ENCODE results near the gene TRIM62. TPM values are rescaled to one million over a fixed set of nuclear protein-coding genes. Genes with fewer than 3 reads are reported as not detected.

Gene TRIM62
- total and polyA plus RNA-seq, 7 donors, result 4.0 to 14.2 (median 5.5) TPM

DNA sequence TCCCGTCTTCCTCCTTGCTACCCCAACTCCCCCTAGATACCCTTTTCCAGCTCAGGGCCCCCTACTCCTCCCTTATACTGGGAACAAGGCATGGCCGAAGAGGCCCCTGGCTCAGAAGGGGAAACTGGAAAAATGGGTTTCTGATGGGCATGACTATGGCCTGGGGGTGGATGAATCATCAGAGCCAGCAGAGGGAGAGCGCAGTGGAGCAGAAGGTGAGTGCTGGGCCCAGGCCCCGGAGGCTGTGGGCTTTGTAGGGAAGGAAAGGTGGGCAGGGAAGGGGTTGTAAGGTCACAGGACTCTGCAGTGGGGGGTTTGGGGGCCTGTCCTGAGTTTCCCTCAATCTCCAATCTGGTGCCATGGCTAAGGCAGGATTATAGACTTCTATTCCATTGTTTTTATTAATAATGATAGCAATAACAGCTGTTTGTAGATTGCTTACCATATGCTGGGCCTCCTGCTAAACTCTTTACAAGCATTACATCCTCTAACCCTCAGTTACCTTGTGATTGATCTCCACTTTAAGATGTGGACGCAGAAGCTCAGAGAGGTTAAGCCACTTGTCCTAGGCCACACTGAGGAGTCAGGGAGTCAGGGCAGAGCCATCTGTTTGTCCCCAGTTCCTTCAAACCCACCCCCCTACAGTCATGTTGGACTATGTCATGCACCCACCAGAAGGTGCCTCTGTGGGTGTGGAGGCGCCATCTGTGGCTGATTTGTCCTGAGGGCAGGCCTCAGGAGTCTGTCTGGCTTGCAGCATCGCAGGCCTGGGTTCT, 38.2 kb upstream of the TRIM62 start:
- Histone ChIP-seq H3K27me3 (ENCODE audit: insufficient read depth in 3 of 3, low read length in 2 of 3) (no peaks in the 10 kb centered on the region), H3K36me3 (ENCODE audit: insufficient read depth in 1 of 2, low read depth in 1 of 2) (no peaks in the 10 kb centered on the region), H3K9me3 (peaks cover 10% of the 10 kb centered on the region), H3K27ac (no peak overlapping the region), H3K4me1 (no peaks in the 10 kb centered on the region), H3K4me3 (no peak overlapping the region)
- DNase-seq, result no peak
- no peak for ATAC-seq
- 82 to 86% (median 85%) methylated on average over 7 of the region's 7 CpGs for WGBS, 3 donors
- intact Hi-C loops (cut with DNase I), result loop anchor here (2.0 to 10.0 kb wide), 6 partner anchors 75 to 395 kb away; no protein-coding TSS in a partner anchor
- TF ChIP-seq, protein P1, sequence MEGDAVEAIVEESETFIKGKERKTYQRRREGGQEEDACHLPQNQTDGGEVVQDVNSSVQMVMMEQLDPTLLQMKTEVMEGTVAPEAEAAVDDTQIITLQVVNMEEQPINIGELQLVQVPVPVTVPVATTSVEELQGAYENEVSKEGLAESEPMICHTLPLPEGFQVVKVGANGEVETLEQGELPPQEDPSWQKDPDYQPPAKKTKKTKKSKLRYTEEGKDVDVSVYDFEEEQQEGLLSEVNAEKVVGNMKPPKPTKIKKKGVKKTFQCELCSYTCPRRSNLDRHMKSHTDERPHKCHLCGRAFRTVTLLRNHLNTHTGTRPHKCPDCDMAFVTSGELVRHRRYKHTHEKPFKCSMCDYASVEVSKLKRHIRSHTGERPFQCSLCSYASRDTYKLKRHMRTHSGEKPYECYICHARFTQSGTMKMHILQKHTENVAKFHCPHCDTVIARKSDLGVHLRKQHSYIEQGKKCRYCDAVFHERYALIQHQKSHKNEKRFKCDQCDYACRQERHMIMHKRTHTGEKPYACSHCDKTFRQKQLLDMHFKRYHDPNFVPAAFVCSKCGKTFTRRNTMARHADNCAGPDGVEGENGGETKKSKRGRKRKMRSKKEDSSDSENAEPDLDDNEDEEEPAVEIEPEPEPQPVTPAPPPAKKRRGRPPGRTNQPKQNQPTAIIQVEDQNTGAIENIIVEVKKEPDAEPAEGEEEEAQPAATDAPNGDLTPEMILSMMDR (IDR thresholded peaks at IDR 0.05), result no peak

DNA sequence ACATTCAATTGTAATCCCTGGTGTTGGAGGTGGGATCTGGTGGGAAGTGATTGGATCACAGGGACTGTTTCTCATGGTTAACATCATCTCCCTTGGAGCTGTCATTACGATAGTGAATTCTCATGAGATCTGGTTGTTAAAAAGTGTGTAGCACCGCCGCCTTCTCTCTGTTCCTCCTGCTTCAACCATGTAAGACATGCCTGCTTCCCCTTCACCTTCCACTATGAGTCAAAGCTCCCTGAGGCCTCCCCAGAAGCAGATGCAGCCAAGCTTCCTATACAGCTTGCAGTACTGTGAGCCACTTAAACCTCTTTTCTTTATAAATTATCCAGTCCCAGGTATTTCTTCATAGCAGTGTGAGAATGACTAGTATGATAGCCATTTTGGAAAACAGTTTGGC, 30.1 kb upstream of the TRIM62 start:
- no peak for ATAC-seq
- H3K27me3 ChIP-seq (ENCODE audit: insufficient read depth in 3 of 3, low read length in 2 of 3), result no peaks in the 10 kb centered on the region
- no peaks in the 10 kb centered on the region for H3K36me3 ChIP-seq (ENCODE audit: insufficient read depth in 1 of 2, low read depth in 1 of 2)
- no peaks in the 10 kb centered on the region for H3K9me3 ChIP-seq
- no peak for DNase-seq
- no peak overlapping the region for H3K27ac ChIP-seq
- intact Hi-C loops (cut with DNase I), result loop anchor here (10.0 kb wide), 2 partner anchors 253 to 403 kb away; no protein-coding TSS in a partner anchor
- TF ChIP-seq, protein P1 (IDR thresholded peaks at IDR 0.05), result no peak
- no peaks in the 10 kb centered on the region for H3K4me1 ChIP-seq
- 95 to 99% (median 98%) methylated on average over 3 of the region's 3 CpGs for WGBS, 3 donors
- no peak overlapping the region for H3K4me3 ChIP-seq

DNA sequence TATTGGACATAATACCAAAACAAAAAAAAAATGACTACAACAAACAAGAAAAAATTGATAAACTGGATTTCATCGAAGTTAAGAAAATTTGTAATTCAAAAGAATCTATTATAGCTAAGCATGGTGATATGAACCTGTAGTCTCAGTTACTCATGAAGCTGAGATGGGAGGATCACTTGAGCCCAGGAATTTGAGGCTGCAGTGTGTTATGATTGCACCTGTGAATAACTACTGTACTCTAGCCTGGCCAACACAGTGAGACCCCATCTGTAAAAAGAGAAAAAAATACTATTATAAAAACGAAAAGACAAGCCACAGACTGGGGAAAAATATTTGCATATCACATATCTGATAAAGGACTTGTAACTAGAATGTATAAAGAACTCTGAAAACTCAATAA, 24.5 kb upstream of the TRIM62 start:
- TF ChIP-seq, protein P1 (IDR thresholded peaks at IDR 0.05), result no peak
- Histone ChIP-seq H3K4me1 (no peaks in the 10 kb centered on the region), H3K9me3 (no peaks in the 10 kb centered on the region), H3K27ac (no peak overlapping the region), H3K36me3 (ENCODE audit: insufficient read depth in 1 of 2, low read depth in 1 of 2) (no peaks in the 10 kb centered on the region), H3K4me3 (no peak overlapping the region), H3K27me3 (ENCODE audit: insufficient read depth in 3 of 3, low read length in 2 of 3) (peaks cover 0 to 3% (median 0%) of the 10 kb centered on the region in 3 donors)
- ATAC-seq, result no peak
- intact Hi-C loops (cut with DNase I), result no loop called here
- whole genome bisulfite sequencing, 3 donors, result 67 to 81% (median 73%) methylated on average over 2 of the region's 2 CpGs
- no peak for DNase-seq

DNA sequence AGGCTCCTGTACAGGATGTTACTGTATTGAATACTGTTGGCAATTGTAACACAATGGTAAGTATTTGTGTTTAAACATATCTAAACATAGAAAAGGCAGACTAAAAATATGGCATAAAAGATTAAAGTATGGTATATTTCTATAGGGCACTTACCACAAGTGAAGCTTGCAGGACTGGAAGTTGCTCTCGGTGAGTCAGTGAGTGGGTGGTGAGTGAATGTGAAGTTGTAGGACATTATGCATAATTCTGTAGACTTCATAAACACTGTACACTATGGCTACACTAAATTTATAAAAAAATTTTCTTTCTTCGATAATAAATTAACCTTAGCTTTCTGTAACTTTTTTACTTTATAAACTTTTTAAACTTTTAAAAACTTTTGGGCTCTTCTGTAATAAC, 13.7 kb upstream of the TRIM62 start:
- 87 to 90% (median 88%) methylated on average over 2 of the region's 2 CpGs for WGBS, 3 donors
- DNase-seq (no peak), ATAC-seq (no peak)
- Histone ChIP-seq H3K9me3 (no peaks in the 10 kb centered on the region), H3K4me1 (no peaks in the 10 kb centered on the region), H3K27ac (no peak overlapping the region), H3K36me3 (ENCODE audit: insufficient read depth in 1 of 2, low read depth in 1 of 2) (no peaks in the 10 kb centered on the region), H3K4me3 (no peak overlapping the region), H3K27me3 (ENCODE audit: insufficient read depth in 3 of 3, low read length in 2 of 3) (peaks cover 0 to 10% (median 3%) of the 10 kb centered on the region in 3 donors)
- TF ChIP-seq, protein P1 (IDR thresholded peaks at IDR 0.05), result no peak
- intact Hi-C loops (cut with DNase I), result no loop called here

Data from psoas muscle (tissue), 8 donors.